Central memory CD8-positive, alpha-beta T cell (primary cell): ENCODE measurements around the gene HTR3D.

Experiments used
- ATAC-seq: fragments of 150-1000 bp; cut with Tn5 transposase; replicated peaks from 2 replicates; pipeline ENCODE4 v1.10.0; 2022; ENCODE audit warnings: mild to moderate bottlenecking, moderate FRiP score, moderate number of reproducible peaks; ENCODE audit not compliant: poor library complexity, severe bottlenecking; ENCODE audit errors: extremely low read depth
- DNase-seq, 2 donors: peaks; one replicate each; pipeline ENCODE4 v3.0.0; 2021; ENCODE audit warnings: low spot score in 2 of 2
- H3K27ac Mint-ChIP-seq: one replicate; pipeline ENCODE4 v1.8.0; 2022; ENCODE audit warnings: low read depth, mild to moderate bottlenecking, moderate library complexity, mixed read lengths
- H3K27me3 Mint-ChIP-seq: one replicate; pipeline ENCODE4 v1.8.0; 2022; ENCODE audit warnings: mixed read lengths
- H3K36me3 Mint-ChIP-seq: one replicate; pipeline ENCODE4 v1.8.0; 2022; ENCODE audit warnings: mild to moderate bottlenecking, moderate library complexity, mixed read lengths; ENCODE audit not compliant: insufficient read depth
- H3K4me1 Mint-ChIP-seq: one replicate; pipeline ENCODE4 v1.8.0; 2022; ENCODE audit warnings: mixed read lengths
- H3K4me3 Mint-ChIP-seq: one replicate; pipeline ENCODE4 v1.8.0; 2022; ENCODE audit warnings: mild to moderate bottlenecking, moderate library complexity, mixed read lengths
- H3K9me3 Mint-ChIP-seq: one replicate; pipeline ENCODE4 v1.8.0; 2022; ENCODE audit warnings: mixed read lengths

HTR3D gene

GRCh38 chr3:184082465-184082864 lies 50.9 kb downstream of the HTR3D start:
- Mint-ChIP-seq H3K4me3 (no peak overlapping the region), H3K27ac (no peak overlapping the region), H3K4me1 (peaks cover 6% of the 10 kb centered on the region), H3K27me3 (no peaks in the 10 kb centered on the region), H3K36me3 (no peaks in the 10 kb centered on the region), H3K9me3 (peaks cover 13% of the 10 kb centered on the region)
- ATAC-seq (no peak), DNase-seq (no peak)

GRCh38 chr3:184085389-184085852 lies 53.9 kb downstream of the HTR3D start:
- ATAC-seq: no peak
- Mint-ChIP-seq H3K4me3 (no peak overlapping the region), H3K36me3 (no peaks in the 10 kb centered on the region), H3K4me1 (peaks cover 6% of the 10 kb centered on the region), H3K27me3 (no peaks in the 10 kb centered on the region), H3K27ac (no peak overlapping the region), H3K9me3 (peaks cover 13% of the 10 kb centered on the region)
- no peak for DNase-seq
